Measurements from ENCODE around the gene CADM1.

CADM1 gene

DNA sequence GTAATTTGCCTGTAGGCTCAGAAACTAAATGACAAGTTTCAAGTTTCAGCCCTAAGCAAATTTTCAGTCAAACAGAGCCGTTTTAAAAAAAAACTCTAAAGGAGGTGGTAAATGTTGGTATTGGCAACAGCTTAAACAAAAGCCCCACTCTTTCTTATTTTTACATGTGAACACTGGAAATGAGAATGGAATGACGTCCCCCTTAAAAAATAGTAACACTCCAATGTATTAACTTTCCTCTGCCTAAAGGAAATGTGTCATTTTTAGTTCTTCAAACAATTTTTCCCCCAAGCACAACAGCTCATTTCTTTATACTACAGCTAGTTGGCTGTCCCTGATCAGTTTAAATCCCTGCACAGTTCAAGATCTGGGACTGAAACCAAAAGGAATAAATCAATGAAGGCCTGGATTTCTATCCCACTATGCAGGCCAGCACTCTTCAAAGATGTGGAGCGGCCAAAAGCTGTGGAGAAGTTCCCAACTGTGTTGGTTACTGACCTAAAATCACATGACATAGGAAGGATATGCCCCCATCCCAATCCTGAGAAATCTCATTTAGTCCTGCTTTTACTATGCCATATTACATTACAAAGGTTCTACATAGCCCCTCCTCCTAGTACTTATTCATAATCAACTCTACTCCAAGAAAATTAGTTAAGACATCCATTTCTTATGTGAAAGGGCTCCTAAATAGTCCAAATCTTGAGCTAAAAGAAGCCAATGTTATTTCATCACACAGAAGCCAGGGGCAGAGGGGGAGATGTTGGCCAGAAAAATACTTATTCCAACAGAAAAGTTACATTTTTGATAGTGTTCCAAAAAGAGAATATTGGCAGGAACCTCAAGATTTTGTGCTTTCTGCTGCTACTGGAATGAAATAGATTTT, 95.9 kb downstream of the CADM1 start:
- peak in 15 of 56 donors; percentile 1 to 65 (median 12) for DNase-seq

DNA sequence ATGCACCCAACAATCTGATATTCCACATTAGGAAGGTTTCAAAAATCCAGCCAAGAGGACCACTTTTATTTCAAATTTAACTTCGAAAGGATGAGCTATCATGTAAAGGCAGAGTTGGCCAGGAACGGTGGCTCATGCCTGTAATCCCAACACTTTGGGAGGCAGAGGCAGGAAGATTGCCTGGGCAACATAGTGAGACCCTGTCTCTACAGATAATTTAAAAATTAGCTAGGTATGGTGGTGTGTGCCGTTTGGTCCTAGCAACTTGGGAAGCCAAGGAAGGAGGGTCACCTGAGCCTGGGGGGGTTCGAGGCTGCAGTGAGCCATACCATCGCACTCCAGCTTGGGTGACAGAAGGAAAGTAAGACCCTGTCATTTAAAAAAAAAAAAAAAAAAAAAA, 96.7 kb downstream of the CADM1 start:
- DNase-seq = no peak

DNA sequence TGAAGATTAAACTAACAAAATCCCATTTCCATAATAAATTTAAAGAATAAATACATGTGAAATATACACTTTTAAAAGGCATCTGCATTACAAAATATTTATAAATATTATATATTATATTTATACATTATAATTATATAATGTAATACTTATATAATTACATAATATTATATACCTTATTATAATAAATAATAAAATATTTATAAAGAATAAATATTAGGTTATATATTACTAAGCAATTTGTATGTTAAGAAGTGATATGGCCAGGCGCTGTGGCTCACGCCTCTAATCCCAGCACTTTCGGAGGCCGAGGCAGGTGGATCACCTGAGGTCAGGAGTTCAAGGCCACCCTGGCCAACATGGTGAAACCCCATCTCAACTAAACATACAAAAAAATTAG, 97.8 kb downstream of the CADM1 start:
- no peak for DNase-seq

DNA sequence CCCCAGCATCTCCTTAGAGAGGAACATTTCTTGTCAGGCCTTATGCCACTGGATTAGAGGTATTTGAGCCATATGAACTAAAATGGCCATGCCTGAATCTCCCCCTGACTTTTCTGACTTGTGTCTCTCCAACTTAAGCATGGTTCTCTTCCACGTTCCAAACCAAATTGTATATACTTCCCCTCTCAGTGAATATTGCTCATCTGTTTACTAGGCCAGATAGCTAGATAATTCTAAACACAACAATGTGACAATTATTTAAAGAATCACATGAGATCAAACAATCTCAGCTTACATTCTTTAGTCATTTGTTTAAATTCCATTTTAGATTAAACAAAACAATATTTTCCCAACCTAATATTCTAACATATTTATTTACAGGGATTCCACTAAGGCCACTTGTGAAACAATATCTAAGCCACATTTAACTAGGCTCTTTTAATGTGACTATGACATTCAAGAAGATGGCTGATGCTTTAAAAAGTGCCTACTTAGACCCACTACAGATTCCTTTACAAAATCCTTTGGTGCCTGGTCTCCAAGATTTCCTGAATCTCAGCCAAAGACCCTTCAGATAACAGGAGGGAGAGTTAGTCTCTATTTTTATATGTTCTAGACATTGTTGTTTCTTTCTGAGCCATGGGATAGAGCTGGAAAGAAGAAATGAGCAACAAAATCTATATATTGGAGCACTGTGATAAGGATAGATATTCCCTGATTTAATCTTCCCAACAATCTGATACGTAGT, 105.7 kb downstream of the CADM1 start:
- DNase-seq = no peak

DNA sequence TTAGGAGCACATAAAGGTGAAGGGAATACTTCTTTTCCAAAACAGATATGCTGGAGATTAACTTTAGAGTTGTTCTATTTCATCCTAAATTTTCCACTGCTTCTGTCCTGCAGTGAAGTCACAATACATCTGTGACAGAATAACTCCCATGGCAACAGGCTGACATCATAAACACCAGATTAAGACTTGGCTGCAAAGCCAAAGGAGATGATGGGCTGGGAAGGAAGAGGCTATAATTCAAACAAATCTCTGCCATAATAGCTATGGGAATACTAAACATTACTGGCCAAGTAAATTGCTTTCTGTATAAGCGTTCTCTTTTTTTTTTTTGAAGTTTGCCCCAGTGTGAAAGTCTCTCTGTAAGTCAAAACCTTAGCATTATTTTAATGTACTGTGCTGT, 107.7 kb downstream of the CADM1 start:
- no peak for DNase-seq

DNA sequence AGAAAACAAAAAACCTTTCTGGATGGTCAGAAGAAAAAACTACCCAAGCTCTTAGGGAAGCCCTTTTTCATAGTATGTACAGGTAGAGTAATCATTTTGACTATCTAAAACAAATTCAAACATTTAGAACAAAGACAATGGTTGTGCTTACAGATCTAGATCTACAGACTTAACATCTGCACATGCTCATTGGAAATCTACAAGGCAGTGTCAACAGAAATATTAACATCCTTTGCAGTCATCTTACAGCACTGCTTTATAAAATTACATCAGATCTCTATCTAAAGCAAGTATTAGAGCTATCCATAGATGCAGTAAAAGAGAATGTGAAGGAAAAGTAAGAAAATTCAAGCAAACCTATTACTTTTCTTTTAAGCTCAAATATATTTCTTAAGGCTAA, 110.3 kb downstream of the CADM1 start:
- DNase-seq = no peak

DNA sequence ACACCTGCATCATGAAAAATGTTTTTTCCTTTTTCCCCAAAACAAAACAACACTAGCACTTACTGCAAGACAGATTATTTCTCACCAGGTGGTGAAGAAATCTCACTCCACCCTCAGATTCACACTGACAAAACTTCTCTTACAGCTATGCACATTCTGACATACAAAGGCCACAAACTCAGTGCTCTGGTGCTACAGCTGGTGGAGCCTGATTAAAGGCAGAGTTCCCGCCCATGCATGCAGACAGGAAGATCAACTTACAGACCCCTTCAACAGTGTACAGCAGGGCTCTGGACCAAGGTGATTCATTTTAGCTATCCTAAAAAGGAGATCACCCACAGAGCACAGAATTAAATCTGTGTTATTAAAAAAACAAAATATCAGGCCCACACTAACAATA, 112.6 kb downstream of the CADM1 start:
- peak in 1 of 56 donors; percentile 2 for DNase-seq

DNA sequence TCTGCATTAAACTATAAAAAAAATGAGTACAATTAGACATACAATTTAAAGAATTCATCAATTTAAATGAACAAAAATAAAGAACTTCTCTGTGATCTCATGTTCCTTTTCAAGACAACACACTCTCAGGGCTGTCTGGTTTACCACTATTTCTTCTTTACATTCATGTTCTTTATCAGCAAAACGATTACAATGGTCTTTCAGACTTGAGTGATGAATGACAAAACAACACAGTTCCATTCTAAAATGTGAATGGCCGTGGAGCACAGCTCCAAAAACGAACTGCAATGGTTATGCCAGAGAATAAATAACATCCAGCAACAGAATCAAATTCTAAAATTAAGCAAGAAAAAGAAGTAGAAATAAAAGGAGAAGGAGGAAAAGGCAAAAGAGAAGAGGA, 113.1 kb downstream of the CADM1 start:
- DNase-seq = no peak

DNA sequence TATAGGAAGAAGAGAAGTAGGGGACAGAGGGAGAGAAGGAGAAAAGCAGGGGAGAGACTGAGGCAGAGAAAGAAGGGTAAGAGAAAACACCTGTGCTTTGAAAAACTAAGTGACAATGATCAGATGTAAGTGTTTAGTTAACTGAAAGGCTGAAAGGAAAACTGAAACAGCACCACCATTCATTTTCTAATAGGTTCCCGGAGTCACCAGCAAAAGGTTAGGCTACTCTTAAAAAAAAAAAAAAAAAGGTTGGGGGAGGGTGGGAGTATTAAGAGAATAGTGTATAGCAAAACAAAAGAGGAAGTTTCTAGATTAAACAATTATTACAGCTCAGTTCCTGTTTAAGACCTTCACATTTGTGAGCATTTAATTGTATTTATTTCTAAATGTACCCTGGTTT, 113.8 kb downstream of the CADM1 start:
- DNase-seq = no peak

DNA sequence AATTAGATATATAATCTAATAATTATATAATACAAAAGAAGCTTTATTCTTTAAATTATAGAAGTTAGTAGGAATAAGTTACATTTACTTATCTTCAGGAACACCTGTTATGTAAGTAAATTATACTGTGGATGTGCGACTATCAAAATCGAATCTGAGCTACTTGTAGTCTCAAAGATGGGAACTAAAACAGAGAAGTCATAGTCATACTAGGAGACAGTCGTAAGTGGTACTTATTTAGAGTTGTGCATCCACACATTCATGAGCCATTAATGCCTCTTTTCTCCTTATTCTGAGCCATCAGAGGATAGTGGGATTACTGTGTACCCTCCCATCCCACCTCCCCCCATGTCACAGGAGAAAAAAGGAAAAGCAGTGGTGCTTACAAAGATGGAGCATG, 114.4 kb downstream of the CADM1 start:
- DNase-seq = no peak

DNA sequence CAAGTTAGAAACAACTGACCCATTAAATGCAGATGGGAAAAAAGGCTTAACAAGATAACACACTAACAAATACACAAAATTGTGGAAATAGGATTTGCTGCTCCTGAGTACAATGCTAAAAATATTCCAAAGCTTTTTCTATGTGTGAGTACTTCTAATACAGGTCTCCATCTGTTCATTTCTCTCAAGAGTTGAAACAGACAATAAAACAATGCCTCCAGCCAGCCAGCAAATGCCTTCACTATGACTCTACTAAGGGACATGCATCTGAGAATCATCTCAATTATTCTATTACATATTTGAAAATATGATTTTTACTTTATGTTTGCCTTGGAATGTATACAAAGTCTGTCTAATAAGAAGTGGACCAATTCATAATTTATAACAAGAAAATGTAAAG, 119.0 kb downstream of the CADM1 start:
- DNase-seq = no peak

DNA sequence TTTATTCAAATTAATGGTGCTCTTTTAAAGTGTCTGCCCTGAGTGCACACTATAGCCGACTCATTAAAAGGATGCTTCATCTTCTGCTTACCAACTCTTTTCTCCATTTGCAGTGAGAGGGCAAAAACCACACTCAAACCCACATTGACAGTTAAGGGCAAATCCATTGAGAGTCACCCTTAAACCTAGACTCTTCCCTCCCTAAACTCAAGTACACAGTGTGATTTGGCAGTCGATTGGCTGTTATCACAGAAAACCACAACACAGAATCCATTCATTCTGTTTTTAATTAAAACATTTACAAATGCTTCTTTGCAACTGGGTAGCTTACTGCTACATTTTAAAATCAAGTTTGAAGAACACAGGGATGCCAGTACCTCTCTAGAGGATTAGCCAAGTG, 120.0 kb downstream of the CADM1 start:
- DNase-seq = no peak

DNA sequence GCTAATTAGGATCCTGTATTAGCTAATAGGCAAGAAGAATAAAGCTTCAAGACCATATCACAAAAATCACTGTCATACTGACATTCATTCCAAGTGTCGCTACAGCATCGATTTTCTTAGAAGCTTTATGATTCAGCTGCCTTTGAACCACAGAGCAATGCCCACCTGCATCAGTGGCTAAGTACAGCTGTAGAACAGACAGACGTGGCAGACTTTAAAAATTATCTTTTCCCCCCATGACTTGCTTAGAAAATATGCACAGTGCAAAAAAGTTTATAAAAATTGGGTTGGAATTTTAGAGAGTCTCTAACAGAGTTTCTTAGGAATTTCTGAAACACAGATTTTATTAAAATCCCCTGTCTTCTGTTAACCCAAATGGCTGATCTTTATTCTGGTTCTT, 120.8 kb downstream of the CADM1 start:
- no peak for DNase-seq

DNA sequence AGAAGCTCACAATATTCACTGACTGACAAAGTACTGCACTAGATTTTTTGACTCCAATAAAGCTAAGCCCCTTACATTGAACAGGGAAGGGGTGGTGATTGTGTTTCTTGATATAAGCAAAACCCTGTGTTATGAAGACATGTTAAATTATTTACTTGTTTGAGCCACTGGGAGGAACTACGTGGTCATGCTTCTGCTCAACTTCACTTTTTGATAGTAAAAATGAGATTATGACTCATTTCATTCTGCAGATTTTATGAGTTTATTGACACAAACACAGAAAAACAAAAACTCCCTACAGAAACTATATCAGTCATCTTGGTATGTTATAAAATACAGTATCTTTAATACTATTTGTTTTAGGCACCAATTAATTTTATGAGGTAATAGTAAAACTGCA, 124.7 kb downstream of the CADM1 start:
- no peak for DNase-seq

DNA sequence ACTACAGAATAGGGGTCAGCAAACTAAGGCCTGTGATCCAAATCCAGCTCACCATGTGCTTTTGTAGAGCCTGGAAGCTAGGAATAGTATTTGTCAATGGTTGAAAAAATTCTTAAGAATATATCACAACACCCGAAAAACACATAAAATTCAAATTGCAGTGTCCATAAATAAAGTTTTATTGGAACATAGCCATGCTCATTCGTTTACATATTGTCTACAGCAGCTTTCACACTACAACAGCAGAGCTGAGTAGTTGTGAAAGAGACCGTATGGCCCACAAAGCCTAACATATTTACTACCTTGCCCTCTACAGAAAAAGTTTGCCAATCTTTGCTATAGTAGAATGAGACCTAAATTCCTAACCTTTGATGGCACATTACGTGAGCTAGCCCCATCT, 125.7 kb downstream of the CADM1 start:
- no peak for DNase-seq

DNA sequence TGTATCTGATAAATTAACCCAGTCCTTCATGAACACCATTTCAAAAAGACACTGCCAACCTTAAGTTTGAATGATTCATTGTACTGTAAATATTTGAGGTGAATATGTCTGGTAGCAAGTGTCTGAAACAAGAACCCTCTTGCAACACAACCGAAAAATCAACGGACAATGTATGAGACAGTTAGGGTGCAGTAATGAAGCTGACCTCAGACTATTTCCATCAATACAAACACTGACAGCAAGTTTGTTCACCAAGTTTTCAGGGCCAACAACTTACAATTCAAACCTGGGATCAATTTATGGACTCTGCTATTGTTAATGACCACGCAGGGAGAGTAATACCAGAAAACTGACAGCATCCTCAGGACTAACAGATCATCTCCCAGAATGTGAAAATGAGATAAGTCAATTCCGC, 126.3 kb downstream of the CADM1 start:
- DNase-seq = no peak

DNA sequence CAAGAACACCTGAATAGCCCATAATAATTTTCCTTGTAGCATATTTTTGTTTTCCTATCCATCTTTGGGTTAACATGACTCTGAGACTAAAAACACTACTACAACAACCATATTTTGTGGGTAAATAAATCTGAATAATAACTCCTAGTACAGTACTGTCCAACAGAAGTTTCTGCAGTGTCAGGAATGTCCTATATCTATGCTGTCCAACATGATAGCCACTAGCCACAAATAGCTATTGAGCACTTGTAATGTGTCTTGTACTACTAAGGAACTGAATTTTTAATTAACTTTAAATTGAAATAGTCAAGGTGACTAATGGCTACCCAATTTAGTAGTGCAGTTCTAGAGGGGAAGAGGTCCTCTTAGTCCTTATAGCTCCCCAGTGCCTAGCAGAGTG, 135.6 kb downstream of the CADM1 start:
- DNase-seq = no peak

DNA sequence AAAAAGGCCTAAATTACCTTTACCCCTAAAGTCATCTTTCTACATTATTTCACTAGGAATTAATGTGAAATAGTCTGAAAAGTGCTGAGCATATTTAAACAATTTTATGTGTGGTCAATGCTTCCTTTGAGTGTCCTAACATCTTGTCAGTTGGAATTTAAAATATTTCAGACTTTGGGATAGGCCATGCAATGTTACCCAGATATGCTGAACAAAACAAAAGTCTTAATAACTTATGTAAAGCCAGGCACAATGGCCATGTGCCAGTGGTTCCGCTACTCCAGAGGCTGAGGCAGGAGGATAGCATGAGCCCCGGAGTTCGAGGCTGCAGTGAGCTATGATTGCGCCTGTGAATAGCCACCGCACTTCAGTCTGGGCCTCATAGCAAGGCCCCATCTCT, 137.4 kb downstream of the CADM1 start:
- DNase-seq = no peak

DNA sequence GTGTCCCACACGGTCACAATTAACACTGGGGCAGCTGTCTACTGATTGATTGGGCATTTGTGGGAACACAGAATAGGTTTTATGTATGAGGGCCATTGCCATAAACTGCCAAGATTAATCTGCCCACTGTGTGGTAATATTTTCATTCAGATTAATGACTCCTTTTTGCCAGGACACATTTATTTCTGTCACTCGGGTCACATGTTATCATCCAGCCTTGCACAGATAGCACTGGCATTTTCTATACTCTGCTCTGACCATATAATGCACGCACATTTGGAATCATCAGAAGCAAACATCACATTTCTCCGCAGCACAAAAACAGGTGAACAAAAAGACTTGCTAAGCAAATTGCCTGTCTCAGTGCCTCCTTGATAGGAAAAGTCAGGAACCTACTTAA, 138.3 kb downstream of the CADM1 start:
- DNase-seq = no peak

DNA sequence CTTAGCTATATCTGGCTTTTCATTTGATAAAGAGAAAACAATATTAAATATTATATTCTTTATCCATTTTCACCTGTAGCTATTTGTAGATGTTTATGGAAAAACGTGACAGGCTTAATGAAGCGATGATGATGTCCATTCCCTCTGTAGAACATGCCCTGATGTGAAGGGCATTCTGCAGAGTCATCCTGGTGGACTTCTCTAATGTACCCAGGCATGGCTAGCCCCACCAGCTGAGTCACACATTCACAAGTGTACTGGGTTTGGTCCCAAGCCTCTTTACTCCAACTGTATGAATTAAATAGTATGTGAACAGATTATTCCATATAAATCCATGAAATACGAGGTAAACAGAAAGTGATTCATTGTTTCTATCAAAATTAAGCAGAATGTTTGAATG, 139.3 kb downstream of the CADM1 start:
- DNase-seq = no peak

DNA sequence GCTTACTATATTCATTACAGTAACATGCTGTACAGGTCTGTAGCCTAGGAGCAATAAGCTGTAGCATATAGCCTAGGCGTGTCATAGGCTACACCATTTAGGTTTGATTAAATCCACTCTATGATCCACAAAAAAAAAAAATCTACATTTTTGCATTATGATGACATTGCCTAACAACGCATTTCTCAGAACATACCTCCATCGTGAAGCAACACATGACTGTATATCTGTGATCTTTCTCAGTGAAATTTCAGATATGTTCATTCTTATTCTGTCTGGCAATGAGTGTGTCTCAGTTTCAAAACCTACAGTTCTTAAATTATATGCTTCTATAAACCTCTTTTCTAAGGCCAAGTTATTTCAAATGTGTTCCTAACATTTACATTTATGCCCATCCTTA, 140.3 kb downstream of the CADM1 start:
- DNase-seq = no peak

DNA sequence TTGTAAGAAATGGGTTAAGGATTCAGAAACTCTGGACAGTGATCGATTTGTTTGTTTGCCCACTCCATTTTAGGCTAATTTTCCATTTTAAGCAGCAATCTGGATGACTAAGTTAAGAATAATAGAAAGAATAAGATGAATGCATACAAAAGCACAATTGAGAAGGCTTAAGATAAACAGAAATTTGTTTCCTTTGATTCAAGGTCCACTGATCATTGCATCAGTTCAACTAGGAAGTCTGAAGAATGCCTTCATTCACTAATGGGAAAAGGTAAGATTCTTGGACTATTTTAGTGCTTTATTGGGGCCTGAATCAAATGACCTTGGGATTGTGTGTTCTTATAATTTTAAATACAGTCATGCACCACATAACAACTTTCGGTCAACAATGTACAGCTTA, 140.8 kb downstream of the CADM1 start:
- DNase-seq = no peak

DNA sequence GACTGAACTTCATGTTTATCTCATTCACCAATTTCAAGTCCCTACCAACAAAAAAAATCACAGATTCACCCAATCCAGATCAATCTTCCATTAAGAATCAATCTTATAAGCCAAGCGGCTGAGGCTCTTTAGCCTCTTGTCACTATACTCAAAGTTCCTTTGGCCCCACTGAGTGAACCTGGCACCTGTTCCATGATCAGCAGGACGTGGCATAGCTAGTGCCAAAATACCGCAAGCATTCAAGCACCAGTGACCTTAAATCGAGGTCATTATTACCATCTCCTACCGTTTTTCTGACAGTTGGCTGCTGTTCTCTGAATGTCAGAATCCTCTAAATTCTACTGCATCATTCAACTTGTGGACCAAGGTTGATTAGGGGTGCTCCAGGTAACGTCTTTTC, 141.2 kb downstream of the CADM1 start:
- no peak for DNase-seq
